BE2C (cell line): ENCODE data around the gene TFPI.

Experiments used
- DNase-seq: peaks from one replicate; pipeline ENCODE4 v3.0.0-alpha.2; 2020
- H3K27me3 ChIP-seq: fragments of 250-450 bp; sonication (Bioruptor Pico); 2 replicates; pipeline ENCODE4 v1.5.1; 2020; ENCODE audit warnings: mild to moderate bottlenecking
- H3K36me3 ChIP-seq: fragments of 250-450 bp; sonication (Bioruptor Pico); 2 replicates; pipeline ENCODE4 v1.5.1; 2020; ENCODE audit warnings: mild to moderate bottlenecking
- H3K4me1 ChIP-seq: fragments of 250-450 bp; sonication (Bioruptor Pico); 2 replicates; pipeline ENCODE4 v1.5.1; 2020
- H3K4me3 ChIP-seq: 2 replicates; pipeline ENCODE4 v1.5.1; 2011; ENCODE audit warnings: low read depth, low read length
- H3K9me3 ChIP-seq: fragments of 250-450 bp; sonication (Bioruptor Pico); 2 replicates; pipeline ENCODE4 v1.5.1; 2020
- TF ChIP-seq, protein P1 (sequence below): IDR thresholded peaks from 2 replicates; pipeline ENCODE4 v1.5.1; 2012; ENCODE audit warnings: mild to moderate bottlenecking, low read depth, low read length

The TFPI gene

DNA sequence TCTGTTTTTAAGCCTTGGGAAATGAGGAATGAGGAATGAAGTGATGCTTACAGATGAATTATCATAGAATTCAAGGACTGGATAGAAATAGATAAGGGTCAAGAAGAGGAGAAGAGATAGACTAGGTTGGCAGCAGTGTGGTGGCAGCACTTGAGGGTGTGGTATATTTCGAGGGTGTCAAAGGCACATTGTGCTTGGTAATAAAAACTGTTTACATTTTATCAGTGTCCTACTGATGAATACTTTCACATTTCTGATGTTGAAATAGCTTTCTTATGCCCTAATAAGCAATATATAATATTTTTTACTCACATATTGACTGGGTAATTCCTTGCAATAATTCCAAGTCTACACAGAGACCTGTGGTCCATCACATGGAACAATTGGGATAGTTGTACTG lies 3.4 kb downstream of the TFPI start:
- Histone ChIP-seq H3K36me3 (no peaks in the 10 kb centered on the region), H3K4me1 (no peaks in the 10 kb centered on the region), H3K4me3 (no peak overlapping the region), H3K27me3 (no peaks in the 10 kb centered on the region), H3K9me3 (no peaks in the 10 kb centered on the region)
- TF ChIP-seq, protein P1, sequence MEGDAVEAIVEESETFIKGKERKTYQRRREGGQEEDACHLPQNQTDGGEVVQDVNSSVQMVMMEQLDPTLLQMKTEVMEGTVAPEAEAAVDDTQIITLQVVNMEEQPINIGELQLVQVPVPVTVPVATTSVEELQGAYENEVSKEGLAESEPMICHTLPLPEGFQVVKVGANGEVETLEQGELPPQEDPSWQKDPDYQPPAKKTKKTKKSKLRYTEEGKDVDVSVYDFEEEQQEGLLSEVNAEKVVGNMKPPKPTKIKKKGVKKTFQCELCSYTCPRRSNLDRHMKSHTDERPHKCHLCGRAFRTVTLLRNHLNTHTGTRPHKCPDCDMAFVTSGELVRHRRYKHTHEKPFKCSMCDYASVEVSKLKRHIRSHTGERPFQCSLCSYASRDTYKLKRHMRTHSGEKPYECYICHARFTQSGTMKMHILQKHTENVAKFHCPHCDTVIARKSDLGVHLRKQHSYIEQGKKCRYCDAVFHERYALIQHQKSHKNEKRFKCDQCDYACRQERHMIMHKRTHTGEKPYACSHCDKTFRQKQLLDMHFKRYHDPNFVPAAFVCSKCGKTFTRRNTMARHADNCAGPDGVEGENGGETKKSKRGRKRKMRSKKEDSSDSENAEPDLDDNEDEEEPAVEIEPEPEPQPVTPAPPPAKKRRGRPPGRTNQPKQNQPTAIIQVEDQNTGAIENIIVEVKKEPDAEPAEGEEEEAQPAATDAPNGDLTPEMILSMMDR, result no peak
- DNase-seq, result no peak

DNA sequence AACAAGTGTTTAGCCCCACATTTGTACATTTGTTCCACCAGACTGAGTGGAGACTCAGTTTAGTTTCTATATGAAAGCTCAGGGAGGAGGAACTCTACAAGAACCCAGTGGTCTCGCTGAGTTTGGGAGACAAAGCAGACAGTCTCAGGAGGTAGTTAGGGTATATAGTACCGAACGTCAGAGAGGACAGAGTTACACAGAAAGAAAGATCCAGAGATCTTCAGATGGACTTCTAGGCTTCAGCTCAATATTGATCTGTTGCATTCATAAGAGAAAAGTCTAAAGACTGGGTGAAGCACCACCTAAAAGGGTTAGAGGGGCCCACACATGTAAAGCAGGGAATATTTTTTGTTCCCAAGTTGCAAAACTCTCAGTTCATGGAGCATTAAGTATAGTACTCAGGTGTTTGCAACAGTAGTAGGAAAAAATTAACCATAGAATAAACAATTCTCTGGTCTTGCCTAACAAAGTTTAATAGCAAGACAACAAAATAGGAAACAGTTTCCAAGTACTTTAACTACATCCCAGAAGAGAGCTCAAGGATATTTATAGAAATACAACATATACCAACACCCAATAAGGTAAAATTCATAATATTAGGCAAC lies 4.2 kb downstream of the TFPI start:
- Histone ChIP-seq H3K4me1 (no peaks in the 10 kb centered on the region), H3K9me3 (no peaks in the 10 kb centered on the region), H3K4me3 (no peak overlapping the region), H3K36me3 (no peaks in the 10 kb centered on the region), H3K27me3 (no peaks in the 10 kb centered on the region)
- TF ChIP-seq, protein P1, result no peak
- no peak for DNase-seq

DNA sequence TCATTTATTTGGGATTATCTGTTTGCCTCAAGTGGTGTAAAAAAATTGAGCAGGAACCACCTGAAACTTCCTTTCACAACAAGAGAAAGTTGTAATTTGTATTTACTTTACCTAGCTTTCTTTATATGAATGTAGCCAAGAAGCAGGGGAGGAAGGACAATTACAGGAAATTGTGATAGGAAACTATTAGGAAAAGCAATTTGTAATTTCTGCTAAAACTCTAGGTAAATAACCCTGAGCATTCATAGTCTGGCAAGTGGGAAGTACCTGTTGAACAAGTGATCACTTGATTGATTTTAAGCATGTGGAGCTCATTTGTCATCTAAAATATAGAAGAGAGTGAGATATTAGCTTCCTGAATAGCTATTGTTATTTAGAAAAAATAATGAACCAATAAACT lies 5.0 kb downstream of the TFPI start:
- DNase-seq, result no peak
- H3K4me3 ChIP-seq, result no peak overlapping the region
- no peaks in the 10 kb centered on the region for H3K9me3 ChIP-seq
- TF ChIP-seq, protein P1, result no peak
- H3K4me1 ChIP-seq, result no peaks in the 10 kb centered on the region
- H3K36me3 ChIP-seq, result no peaks in the 10 kb centered on the region
- no peaks in the 10 kb centered on the region for H3K27me3 ChIP-seq

DNA sequence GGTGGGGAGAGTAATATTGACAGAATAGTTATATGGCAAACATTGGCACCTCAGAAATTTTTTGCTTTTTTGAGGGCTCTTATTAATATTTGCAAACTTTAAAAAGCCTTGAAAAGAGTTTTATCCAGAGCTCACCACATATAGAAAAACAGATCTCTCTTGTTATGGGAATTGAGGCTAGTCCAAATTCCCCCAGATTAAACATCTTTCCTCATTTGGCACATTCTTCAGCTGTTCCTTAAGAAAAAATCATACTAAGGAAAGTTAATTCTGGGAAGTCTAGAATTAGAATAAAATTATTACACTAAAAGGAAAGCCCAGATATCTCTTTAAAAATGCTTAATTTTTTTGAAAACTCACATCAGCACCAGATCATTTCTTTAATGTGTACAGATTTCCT lies 5.6 kb downstream of the TFPI start:
- TF ChIP-seq, protein P1, result no peak
- DNase-seq, result no peak
- Histone ChIP-seq H3K27me3 (no peaks in the 10 kb centered on the region), H3K4me3 (no peak overlapping the region), H3K4me1 (no peaks in the 10 kb centered on the region), H3K36me3 (no peaks in the 10 kb centered on the region), H3K9me3 (no peaks in the 10 kb centered on the region)

DNA sequence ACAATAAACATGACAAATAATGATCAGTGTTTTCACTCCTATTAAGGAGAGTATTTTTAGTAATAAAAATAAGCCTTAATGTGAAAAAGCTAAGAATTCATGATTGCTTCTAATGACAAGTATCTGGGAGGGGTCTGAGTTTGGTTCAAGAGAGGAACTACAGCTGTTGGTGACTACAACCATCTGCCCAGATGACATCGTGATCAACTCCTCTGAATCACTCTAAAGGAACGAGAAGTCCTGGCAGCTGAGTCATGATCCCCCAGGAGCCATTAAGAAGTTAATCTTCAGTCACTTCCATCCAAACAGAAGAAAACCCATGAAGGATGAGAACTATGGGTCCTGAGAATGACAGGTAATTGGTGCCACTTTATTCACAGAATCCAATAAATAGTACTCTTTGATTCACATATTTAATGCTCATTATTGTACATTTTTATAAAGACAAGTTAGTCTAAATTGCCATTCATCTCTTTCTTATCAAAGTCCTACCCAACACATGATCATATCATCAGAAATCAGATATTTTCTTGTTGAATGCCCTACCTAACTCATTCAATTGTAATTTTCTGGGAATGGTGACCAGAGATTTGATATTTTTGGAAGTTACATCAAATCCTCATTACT lies 6.8 kb downstream of the TFPI start:
- no peaks in the 10 kb centered on the region for H3K9me3 ChIP-seq
- DNase-seq, result no peak
- no peaks in the 10 kb centered on the region for H3K4me1 ChIP-seq
- H3K36me3 ChIP-seq, result no peaks in the 10 kb centered on the region
- H3K4me3 ChIP-seq, result no peak overlapping the region
- no peaks in the 10 kb centered on the region for H3K27me3 ChIP-seq
- TF ChIP-seq, protein P1, result no peak

DNA sequence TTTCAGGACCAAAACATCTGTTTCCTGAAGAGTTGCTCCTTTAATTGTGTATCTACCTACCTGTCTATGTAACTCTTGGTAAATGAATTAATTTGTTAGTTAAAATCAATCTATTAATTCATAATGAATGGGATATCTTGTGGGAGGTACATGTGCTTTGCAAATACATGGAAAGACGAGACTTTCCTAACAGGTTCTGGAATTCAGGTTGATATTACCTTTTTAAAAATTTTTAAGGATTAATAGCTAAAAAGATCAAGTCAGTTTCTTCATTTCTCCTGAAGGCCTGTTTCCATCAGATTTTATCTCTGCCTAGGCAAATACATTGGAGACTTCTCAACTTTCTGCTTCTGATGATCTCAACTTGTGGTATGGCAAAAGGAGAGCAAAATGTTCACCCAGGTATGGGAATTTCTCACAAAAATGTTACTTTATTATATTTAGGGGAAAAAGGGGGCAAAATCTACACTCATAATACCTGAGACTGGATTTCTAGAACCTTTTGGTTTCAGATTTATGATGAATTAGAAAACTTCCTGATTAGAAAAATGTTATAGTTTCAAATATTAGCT lies 7.4 kb downstream of the TFPI start:
- H3K27me3 ChIP-seq, result no peaks in the 10 kb centered on the region
- H3K4me3 ChIP-seq, result no peak overlapping the region
- no peaks in the 10 kb centered on the region for H3K4me1 ChIP-seq
- H3K9me3 ChIP-seq, result no peaks in the 10 kb centered on the region
- no peaks in the 10 kb centered on the region for H3K36me3 ChIP-seq
- TF ChIP-seq, protein P1, result no peak
- no peak for DNase-seq
